ENCODE results near the gene MEGF11.

The MEGF11 gene

GRCh38 chr15:65960586-65960985, 293.0 kb downstream of the MEGF11 start:
- Histone ChIP-seq H3K36me3 (ENCODE audit: control insufficient read depth, insufficient read depth, low read length) (no peaks in the 10 kb centered on the region), H3K27me3 (ENCODE audit: control insufficient read depth, insufficient read depth, low read length) (no peaks in the 10 kb centered on the region), H3K9ac (no peak overlapping the region), H3K4me3 (ENCODE audit: low read depth, low read length) (no peak overlapping the region), H3K9me3 (ENCODE audit: control insufficient read depth, low read length) (no peaks in the 10 kb centered on the region), H3K79me2 (no peaks in the 10 kb centered on the region), H3K4me1 (no peaks in the 10 kb centered on the region), H3K27ac (no peak overlapping the region), H3K4me2 (ENCODE audit: low read length) (no peak overlapping the region), H2AFZ (no peak overlapping the region)
- no peak for TF ChIP-seq CTCF (IDR thresholded peaks at IDR 0.05)

GRCh38 chr15:65958835-65959234, 294.7 kb downstream of the MEGF11 start:
- Histone ChIP-seq H3K36me3 (ENCODE audit: control insufficient read depth, insufficient read depth, low read length) (no peaks in the 10 kb centered on the region), H3K27me3 (ENCODE audit: control insufficient read depth, insufficient read depth, low read length) (no peaks in the 10 kb centered on the region), H3K79me2 (no peaks in the 10 kb centered on the region), H2AFZ (no peak overlapping the region), H3K27ac (no peak overlapping the region), H3K4me2 (ENCODE audit: low read length) (no peak overlapping the region), H3K9me3 (ENCODE audit: control insufficient read depth, low read length) (no peaks in the 10 kb centered on the region), H3K4me1 (no peaks in the 10 kb centered on the region), H3K4me3 (ENCODE audit: low read depth, low read length) (no peak overlapping the region), H3K9ac (no peak overlapping the region)
- no peak for TF ChIP-seq CTCF (IDR thresholded peaks at IDR 0.05)

- TF ChIP-seq CTCF (IDR thresholded peaks at IDR 0.05) = no peak
These were observed 296.1 kb downstream of the MEGF11 start for GRCh38 chr15:65957451-65957850.

GRCh38 chr15:65956899-65957298, 296.7 kb downstream of the MEGF11 start:
- no peak for TF ChIP-seq CTCF (IDR thresholded peaks at IDR 0.05)
- Histone ChIP-seq H3K9me3 (ENCODE audit: control insufficient read depth, low read length) (no peaks in the 10 kb centered on the region), H2AFZ (no peak overlapping the region), H3K9ac (no peak overlapping the region), H3K36me3 (ENCODE audit: control insufficient read depth, insufficient read depth, low read length) (no peaks in the 10 kb centered on the region), H3K4me2 (ENCODE audit: low read length) (no peak overlapping the region), H3K4me3 (ENCODE audit: low read depth, low read length) (no peak overlapping the region), H3K27me3 (ENCODE audit: control insufficient read depth, insufficient read depth, low read length) (no peaks in the 10 kb centered on the region), H3K27ac (no peak overlapping the region), H3K79me2 (no peaks in the 10 kb centered on the region), H3K4me1 (no peaks in the 10 kb centered on the region)

More at GRCh38 chr15:65957451-65957850, 296.1 kb downstream of the MEGF11 start:
- H3K4me2 ChIP-seq (ENCODE audit: low read length) = no peak overlapping the region
- H3K4me3 ChIP-seq (ENCODE audit: low read depth, low read length) = no peak overlapping the region
- H2AFZ ChIP-seq = no peak overlapping the region
- no peak overlapping the region for H3K27ac ChIP-seq
- no peaks in the 10 kb centered on the region for H3K27me3 ChIP-seq (ENCODE audit: control insufficient read depth, insufficient read depth, low read length)
- no peaks in the 10 kb centered on the region for H3K4me1 ChIP-seq
- no peaks in the 10 kb centered on the region for H3K79me2 ChIP-seq
- no peaks in the 10 kb centered on the region for H3K36me3 ChIP-seq (ENCODE audit: control insufficient read depth, insufficient read depth, low read length)
- H3K9me3 ChIP-seq (ENCODE audit: control insufficient read depth, low read length) = no peaks in the 10 kb centered on the region
- H3K9ac ChIP-seq = no peak overlapping the region

- H3K9ac ChIP-seq = no peak overlapping the region
- H3K4me1 ChIP-seq = no peaks in the 10 kb centered on the region
- H2AFZ ChIP-seq = no peak overlapping the region
- H3K27me3 ChIP-seq (ENCODE audit: control insufficient read depth, insufficient read depth, low read length) = no peaks in the 10 kb centered on the region
- no peaks in the 10 kb centered on the region for H3K9me3 ChIP-seq (ENCODE audit: control insufficient read depth, low read length)
- H3K4me3 ChIP-seq (ENCODE audit: low read depth, low read length) = no peak overlapping the region
- no peak overlapping the region for H3K4me2 ChIP-seq (ENCODE audit: low read length)
- no peaks in the 10 kb centered on the region for H3K36me3 ChIP-seq (ENCODE audit: control insufficient read depth, insufficient read depth, low read length)
- no peak overlapping the region for H3K27ac ChIP-seq
- no peak for TF ChIP-seq CTCF (IDR thresholded peaks at IDR 0.05)
- H3K79me2 ChIP-seq = no peaks in the 10 kb centered on the region
These were observed 297.2 kb downstream of the MEGF11 start for GRCh38 chr15:65956307-65956706.

All from parathyroid adenoma (tissue), 2 donors.